Measurements from ENCODE around the gene NFASC.
A peak's percentile ranks its signal among the peaks of the same experiment; 100 is the strongest.

Gene NFASC

DNA sequence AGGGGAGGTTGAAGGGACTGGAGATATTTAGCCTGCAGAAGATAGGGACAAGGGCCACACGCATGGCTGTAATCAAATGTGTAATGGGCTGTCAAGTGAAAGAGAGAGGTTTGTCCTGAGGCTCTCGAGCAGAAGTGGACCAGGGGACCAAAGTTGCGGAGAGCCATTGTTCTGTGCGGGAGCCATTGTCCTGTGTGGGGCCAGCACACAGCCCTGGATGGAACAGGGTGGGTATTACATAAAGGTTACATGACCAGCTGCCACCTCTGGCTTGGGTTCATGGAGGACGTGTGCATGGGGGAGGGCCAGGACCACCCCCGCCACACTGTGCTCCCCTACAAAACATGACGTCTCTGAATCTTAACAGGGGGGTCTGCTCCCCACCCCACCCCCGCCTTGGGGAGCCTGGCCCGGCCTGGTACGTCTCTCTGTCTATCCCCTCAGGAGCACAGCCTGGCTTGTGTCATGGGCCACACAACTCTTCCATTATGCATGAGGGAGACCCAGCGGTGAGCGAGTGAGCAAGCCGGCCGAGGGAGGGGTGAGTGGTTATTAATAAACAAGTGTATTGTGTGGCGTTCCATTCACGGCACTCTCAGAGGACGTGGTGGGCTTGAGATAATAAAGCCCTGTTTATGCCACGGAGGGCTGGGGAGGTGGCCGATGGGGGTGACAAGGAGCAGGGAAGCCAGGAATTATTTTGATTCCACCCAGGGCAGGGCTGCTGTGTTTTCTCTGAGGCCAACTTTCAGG is at the start of gene NFASC:
TSS of gene NFASC (plus strand) at position 703 of the 753 bp plus-strand sequence. CDS start 73,454 bp downstream, outside the sequence.
- peak; percentile 96 for DNase-seq (ENCODE audit: low spot score)

DNA sequence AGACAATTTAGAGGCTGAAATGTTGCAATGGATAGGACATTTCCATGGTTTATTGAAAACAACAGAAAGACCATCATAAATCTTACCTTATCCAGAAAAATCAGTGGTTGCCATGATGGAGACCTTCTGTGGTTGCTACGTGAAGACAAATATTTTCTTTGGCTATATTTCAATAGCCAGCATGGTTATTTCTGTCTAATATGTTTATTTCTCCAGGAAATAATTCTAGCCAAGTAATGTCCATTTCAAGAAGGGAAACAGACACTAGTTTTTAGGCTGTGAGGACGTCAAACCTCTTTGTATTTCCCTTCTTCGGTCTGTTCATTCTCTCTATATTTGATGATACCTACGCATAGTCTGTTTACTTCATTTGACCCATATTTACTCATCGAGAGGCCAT is 49.2 kb upstream of the NFASC start:
- no peak for DNase-seq (ENCODE audit: low spot score)

DNA sequence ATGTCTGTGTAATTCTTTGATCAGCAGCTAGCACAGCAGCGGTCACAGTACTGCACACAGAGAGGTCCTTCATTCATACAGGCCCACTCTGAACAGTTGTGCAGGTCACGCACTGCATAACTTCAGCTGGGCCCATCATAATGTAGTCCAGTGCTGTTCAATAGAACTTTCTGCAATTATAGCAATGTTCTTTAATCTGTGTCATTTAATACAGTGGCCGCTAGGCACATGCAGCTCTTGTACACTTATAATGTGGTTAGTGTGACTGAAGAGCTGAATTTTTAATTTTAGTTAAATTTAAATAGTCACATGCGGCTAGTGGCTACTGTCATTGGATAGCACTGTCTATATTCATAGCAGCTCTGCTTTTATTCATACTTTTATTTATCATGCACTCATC is 48.7 kb upstream of the NFASC start:
- peak; percentile 17 for DNase-seq (ENCODE audit: low spot score)

DNA sequence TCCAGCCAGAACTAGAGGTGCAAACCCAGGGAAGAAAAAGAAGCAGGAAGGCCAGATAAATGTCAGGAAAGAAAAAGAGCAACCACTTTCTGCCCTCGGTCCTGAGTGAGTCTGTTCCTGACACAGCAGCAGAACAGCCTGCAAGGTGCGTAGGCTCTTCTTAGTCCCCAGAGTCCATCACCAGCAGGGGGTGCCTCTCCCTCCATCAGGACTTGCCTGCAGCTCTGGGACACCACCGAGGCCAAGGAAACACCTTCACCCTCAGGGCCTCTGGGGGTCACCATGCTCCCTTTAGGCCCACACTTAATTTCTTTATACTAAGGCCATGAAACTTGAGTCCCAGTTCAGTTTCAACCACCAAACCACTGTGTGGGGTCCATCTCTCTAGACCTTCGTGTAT is 43.7 kb upstream of the NFASC start:
- peak; percentile 57 for DNase-seq (ENCODE audit: low spot score)

DNA sequence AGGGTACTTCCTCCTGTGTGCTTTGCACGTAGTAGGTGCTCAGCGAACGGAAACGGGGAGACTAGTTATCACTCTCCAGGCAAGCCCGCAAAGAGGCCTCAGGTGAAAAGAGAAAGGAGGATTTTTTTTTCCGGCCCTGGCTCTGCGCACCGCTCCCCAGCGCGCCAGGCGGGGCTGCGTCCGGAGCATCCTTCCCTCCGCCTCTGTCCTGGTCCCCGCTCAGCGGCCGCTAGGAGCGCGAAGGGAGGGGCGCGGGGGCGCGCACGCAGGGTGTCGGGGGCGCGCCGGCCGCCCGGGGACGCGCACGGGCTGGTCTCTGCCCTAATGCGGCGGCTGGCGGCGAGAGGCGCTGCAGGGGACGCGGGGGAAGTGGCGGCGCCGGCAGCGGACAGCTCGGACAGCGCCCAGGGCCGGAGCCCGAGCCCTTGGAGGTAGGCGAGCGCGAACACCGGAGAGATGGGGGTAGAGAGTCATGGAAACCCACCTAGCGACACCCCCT is 42.3 kb upstream of the NFASC start:
- peak; percentile 86 for DNase-seq (ENCODE audit: low spot score)

DNA sequence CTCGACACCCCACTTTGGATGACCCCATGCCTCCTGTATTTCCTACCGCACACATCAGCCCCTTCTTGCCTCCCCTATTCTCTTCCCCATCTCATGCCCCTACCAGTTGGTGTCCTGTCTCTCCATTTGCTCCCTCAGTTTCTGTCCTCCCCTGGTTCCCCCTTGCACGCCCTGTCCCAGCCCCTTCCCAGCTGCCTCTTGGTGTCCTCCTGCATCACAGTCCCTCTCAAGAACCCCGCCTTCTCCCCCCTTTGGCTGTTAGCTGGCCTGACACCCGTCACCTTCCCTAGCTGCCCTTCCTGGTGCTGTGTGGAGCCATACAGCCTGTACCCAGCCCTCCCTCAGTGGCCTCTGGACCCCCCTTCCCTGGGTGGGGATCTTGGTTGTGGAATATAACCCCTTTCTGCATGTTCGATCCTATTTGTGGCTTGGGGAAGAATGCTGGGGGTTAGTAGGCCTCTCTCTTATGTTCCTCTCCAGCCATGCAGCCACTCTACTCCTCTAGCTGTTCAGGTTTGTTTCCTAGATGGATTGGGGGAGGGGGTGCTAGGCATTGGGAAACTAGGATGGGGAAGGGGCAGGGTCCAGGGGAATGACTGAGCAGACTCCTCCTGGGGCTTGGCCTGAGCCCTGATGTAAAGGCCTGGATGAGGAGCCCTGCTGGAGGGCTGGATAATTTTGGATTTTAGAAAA is 41.4 kb upstream of the NFASC start:
- DNase-seq (ENCODE audit: low spot score), result peak; percentile 66

DNA sequence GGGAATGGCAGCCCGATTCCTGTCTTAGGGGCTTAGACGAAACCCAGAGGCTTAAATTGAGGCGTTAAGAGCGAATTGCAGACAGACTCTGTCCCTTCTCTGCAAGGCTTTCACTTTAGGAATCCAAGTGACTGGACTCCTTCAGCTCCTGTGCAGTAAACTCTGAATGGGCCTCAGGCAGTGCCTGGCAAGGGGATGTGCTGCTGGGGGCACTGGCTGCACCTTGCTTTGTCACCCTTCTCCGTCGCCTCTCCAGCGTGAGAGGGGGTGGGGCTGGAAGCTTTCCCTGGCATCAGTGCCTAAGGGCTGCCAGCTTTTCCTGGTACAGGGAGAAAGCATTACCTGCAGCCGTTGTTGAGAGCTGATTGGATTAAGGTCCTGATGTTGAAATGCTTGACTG is 39.9 kb upstream of the NFASC start:
- DNase-seq (ENCODE audit: low spot score), result peak; percentile 44

DNA sequence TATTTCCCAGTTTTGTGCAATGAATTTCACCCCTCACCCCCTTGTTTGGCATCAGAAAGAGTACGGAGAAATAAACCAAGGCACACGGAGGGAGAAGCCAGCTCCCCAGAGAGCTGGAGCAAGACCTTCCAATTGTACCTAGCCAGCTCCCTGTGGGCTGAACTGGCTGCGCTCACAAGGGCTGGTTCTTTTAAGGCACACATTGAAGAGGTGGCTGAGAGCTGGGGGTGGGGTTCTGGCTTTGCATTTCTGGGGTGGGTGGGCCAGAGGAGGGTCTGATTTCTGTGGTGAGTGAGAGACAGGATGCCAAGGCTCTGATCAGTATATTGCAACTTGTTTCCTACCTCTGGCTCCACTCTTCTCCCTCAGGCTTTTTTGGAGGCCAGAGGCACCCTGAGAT is 39.5 kb upstream of the NFASC start:
- DNase-seq (ENCODE audit: low spot score), result no peak

DNA sequence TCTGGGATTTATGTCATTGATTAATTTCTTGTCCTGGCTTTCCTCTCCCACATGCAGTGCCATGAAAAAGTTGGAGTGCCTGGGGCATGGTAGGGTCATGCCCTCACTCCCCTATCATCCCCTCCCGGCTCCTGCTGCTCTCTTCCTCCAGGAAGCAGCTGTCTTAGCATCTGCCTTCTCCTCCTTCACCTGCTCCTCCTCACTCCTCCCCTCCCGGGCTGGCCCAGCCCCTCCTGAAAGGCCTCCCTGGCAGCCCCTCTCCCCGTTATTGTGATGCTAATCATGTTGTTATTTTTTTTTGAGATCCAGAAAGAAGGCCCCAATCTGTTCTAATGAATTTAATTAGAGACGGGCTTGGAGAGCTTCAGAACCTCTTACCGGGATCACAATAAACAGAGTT is 36.3 kb upstream of the NFASC start:
- DNase-seq (ENCODE audit: low spot score), result no peak

DNA sequence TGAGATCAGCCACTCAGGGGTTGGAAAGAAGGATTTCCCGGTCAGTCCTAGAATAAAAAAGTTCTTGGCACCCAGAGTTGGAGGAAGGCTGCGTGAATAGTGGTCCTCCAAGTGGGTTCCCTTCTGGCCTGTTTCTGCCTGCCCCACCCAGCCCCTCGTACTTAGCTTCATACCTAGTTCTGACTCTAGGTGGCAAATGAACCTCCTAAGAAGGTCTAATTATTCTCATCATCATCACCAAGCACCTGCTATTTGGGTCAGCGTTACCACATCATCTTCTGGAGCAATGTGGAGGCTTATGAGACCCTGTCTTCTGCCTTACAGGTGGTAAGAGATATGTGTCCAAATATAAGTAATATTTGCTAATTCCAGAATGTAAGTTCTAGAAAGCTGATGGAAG is 35.9 kb upstream of the NFASC start:
- DNase-seq (ENCODE audit: low spot score), result no peak

DNA sequence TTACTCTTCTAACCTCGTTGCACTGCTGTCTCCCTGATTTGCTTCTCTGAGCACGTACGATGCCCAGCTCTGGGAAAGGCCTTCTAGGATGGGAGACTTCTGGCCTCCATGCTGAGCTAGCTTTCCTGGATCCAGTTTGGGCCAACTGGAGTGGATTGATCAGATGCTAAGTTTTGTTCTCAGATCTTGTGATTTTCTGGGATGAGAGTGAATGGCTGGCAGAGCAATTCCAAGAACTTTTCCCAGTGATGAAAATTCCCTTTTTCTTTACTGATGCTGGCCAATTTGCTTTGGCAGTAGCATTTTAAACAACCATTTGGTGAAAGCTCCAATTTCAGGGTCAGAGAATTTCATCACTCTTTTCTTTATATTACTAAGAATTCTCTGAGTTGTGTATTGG is 34.9 kb upstream of the NFASC start:
- no peak for DNase-seq (ENCODE audit: low spot score)

DNA sequence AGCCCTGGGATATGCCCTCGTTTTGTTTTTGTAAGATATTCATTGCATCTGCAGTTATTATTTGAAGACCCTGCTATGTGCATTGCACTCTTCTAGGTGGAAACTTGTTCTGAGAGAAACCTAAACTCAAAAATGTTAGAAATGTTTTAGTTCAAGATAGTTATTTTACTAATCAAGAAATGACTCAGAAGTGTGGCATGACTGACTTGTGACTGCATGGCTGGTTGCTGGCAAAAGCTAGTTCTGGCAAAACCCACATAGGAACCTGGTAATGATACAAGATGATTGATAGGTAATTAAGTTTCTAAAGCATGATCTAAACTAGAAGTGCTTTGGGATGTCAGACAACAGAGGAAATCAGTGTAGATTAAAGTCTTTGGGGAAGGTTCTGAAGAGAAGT is 33.8 kb upstream of the NFASC start:
- no peak for DNase-seq (ENCODE audit: low spot score)

DNA sequence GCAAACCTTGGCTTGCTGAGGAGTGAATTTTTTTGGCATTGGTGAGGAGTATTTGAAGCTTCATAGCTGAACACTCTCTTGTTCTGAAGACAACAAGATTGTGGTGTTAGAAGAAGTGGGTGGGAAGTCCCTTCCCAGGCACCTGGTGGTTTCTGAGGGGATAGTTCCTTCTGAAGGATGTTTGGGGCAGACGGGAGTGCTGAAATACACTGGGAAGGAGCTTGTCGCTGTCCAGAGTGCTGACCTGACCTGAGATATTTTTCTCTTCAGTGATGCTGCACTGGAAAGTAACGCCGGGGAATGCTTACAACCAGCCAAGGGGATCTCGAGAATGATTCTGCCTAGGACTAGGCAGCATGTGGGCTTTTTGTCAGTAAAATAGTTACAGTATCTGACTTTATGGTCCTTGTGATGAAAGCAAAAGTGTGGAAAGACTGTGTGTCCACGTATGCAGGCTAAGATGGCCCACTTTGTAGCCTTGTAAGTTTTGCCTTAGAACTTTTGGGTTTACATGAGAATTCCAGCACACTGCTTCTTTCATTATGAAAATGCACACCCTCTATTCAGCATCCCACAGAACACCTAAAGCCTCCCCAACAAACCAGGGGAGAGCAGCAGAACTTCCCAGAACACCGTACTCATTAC is 33.1 kb upstream of the NFASC start:
- peak; percentile 59 for DNase-seq (ENCODE audit: low spot score)

DNA sequence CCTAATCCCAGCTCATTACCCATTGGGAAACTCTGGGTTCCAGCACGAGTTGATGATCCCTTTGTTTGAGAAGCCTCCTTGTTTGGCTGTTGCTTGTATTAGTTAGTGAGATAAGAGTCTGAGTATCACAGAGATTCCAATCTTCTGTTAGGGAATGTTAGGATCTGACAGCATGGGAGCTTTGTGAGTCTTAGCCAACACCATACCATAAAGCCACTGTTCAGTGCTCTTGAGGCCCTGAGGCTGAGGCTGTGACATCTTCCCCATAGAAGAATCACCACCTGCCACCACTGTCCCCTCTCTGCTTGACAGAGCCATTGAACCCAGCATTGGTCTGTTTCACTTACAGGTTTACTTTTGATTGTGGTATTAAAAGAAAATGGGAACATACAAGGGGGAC is 29.3 kb upstream of the NFASC start:
- no peak for DNase-seq (ENCODE audit: low spot score)

DNA sequence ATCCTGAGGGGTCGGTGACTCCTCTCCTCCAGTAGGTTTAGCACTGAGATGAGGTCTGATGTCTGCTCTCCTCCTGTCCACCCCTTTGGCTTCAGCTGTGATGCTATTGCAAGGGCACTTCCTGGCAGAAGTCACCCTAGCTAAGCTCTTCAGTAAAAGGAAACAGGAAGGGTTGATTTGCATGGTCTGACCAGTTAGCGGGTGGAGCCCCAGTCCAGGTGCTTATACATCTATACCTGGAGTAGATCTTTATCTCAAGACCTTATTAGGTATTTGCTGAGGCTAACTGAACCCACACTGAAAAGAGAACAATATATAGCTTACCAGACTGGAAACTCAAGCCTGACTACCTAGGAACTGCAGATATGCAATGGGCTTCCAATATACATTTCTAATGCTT is 28.9 kb upstream of the NFASC start:
- DNase-seq (ENCODE audit: low spot score), result no peak

DNA sequence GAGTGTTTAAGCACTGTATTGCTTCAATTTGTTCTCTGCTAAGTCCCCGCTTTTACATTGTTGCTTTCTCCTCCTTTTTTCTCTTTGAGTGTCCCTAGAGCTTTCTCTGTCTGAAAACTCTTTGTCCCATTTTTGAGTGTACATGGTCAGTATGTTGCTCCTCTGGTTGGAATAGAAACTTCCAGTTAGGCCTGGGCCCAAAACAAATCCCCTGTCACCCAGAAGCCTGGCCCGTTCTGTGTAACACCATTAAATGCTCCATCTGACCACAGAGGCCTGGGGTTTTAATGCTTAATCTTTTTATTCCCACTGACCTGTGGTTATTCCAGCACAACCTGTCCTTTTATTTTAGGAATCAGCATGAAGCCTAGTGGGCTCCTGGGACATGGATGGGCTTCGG is 28.3 kb upstream of the NFASC start:
- no peak for DNase-seq (ENCODE audit: low spot score)

DNA sequence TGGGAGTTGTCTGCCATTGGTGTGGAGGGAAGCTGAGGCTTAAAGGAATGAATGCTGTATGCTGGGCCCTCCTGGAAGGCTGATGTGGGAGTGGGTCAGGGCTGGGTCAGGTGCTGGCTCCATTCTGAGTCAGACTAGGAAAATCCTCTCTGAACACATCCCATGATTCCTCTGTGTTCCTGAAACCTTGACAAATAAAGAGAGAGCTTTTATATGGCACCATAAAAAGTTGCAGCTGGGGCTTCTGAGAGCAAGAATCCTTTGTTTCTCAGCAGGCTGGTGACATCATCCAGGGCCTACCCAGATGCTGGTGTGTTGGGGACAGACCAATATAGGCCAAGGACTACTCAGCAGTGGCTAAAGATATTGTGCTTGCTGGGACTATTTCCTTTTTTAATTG is 27.8 kb upstream of the NFASC start:
- peak; percentile 88 for DNase-seq (ENCODE audit: low spot score)

DNA sequence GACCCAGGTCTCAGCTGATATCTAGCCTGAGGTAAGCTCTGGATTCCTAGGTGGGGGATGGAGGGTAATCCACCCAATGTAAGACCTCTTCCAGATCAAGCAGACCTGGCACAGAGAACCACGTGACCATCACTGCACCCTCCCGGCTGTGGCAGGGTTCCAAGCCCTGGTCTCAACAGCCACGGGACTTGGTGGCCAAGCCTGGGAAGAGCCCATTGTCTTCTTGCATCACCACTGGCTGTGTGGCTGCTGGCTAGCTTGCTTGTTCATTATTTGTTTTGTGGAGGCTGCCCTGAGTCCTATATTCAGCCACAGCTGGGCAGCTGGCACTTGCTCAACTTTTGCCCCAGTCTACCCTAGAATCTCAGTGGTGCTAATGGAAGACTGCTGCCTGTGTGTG is 24.1 kb upstream of the NFASC start:
- peak; percentile 94 for DNase-seq (ENCODE audit: low spot score)

DNA sequence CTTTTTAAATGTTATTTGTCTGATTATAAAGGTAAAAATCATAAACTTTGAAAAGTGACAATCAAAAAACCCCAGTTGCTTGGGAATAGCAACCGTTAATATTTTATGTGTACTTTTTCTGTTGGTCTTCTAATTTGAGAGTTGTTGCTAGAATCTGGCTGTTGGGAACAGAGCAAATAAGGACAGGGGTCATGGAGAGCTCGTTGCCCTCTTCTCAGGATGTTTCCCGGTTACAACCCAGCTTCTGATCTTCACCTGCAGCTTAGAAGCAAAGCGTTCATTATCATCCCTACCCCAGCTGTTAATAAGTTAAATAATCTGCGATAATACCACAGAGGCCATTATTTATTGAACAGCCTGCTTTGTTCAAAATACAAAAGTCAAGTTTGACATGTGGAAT is 22.1 kb upstream of the NFASC start:
- DNase-seq (ENCODE audit: low spot score), result no peak

DNA sequence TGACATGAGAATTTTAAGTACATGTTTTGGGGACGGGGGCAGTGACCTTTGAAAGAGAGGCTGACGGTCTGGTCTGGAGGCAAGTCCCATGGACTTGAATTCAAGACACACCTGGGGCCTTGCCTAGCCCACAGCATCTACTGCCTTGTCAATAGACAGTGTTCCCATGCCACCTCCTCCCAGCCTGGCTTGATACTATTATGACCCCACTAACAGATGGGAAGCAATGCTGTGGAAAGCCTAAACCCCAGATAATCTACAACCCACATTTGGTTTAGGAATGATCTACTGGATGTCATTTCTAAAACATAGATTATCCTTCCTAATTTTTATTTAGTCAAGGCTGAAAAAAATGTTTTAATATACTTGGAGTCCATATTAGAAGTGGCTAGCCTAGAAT is 17.8 kb upstream of the NFASC start:
- DNase-seq (ENCODE audit: low spot score), result no peak

DNA sequence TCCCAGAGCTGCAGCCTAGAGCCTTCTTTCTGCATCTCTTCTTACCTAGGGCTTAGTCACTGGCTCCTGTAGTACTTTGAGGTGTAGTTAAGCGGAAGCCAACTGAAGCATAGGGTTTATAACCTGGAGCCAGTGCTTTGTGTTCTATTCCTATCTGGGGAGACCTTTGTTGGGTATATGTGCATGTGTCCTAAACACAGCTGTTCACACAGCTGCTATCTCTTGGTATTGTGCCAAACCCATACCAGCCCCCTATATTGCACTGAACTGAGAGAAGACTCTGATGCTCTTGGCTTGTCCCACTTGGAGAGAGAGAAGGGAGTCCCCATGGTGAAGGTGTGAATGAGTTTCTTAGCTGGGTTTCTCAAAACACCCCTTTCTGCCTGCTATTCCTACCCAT is 17.2 kb upstream of the NFASC start:
- DNase-seq (ENCODE audit: low spot score), result no peak

DNA sequence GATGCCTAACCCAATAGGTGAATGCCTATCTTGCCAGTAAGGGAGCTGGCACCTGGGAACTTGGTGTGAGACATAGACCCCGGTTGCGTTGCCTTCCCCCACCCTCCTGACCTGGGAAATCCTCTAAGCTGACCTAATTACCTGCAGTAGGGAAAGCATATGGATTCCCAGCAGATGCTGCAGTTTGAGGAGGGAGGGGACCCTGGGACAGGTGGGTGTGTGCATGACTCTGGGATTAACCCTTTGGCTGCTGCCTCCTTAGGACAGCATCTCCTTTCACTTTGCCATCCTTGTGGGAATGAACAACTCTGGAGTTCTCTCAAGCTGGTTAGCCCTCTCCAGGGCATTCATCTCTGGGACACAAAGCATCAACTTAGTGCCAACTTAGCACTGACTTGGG is 16.4 kb upstream of the NFASC start:
- DNase-seq (ENCODE audit: low spot score), result no peak

DNA sequence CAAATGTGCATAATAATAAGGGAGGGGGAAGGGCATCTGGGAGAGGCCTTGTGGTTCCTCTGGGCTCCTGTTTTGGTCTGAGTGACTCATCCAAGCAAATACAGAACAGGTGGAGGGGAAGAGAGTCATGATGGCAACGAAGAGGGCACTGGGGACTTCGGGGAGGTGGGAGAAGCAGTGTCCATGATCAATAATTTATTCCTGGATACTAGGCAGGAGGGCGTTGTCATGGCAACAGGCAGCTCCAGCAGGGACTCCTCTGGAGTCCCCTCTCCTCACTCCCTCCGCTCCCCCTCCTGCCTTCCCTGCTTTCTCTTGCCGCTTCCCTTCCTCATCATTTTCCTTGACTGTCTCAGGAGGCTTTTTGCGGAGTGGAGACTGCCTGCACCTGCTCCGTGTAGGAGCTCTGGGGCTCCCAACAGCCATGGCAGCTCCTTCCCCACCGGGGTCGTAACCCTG is 12.3 kb upstream of the NFASC start:
- DNase-seq (ENCODE audit: low spot score), result no peak

Measured in Ammon's horn (tissue), 1 donor.